Stimulated activated naive CD8-positive, alpha-beta T cell treated with anti-CD3 and anti-CD28 coated beads, Interleukin-15, amount 100 ng/mL, for 72 hours (primary cell): ENCODE results near the gene CDSN.

Experiments
- ATAC-seq: fragments of 150-1000 bp; cut with Tn5 transposase; 2 replicates; pipeline ENCODE4 v1.10.0; 2021; ENCODE audit warnings: mild to moderate bottlenecking, moderate library complexity
- DNase-seq, 2 donors: peaks; one replicate each; pipeline ENCODE4 v3.0.0; 2021 to 2022
- H3K27ac Mint-ChIP-seq, 2 donors: one replicate each; pipeline ENCODE4 v1.8.0; 2022; ENCODE audit warnings: mild to moderate bottlenecking in 2 of 2, mixed read lengths in 2 of 2, moderate library complexity in 2 of 2
- H3K27me3 Mint-ChIP-seq: one replicate; pipeline ENCODE4 v1.8.0; 2022; ENCODE audit warnings: mixed read lengths
- H3K4me1 Mint-ChIP-seq: one replicate; pipeline ENCODE4 v1.8.0; 2022; ENCODE audit warnings: mild to moderate bottlenecking, mixed read lengths
- H3K4me3 Mint-ChIP-seq, 2 donors: one replicate each; pipeline ENCODE4 v1.8.0; 2022; ENCODE audit warnings: mild to moderate bottlenecking in 2 of 2, mixed read lengths in 2 of 2, moderate library complexity in 1 of 2
- H3K9me3 Mint-ChIP-seq, 2 donors: one replicate each; pipeline ENCODE4 v1.8.0; 2022; ENCODE audit warnings: mixed read lengths in 2 of 2

Gene CDSN

GRCh38 chr6:31157513-31158139 lies 37.4 kb upstream of the CDSN start, which contains the start of gene CCHCR1:
Gene CCHCR1 (minus strand): TSS chr6:31157802. CDS start chr6:31157600, 202 bp downstream.
- Mint-ChIP-seq H3K4me1 (peaks cover 61% of the 10 kb centered on the region), H3K27me3 (no peaks in the 10 kb centered on the region), H3K27ac (peak within 1 kb of the TSS; percentile 89 to 98), H3K9me3 (no peaks in the 10 kb centered on the region), H3K4me3 (peak within 1 kb of the TSS; percentile 94 to 100)
- no peak for DNase-seq
- ATAC-seq = peak; percentile 64

- peaks cover 51% of the 10 kb centered on the region for H3K4me1 Mint-ChIP-seq
- no peaks in the 10 kb centered on the region for H3K27me3 Mint-ChIP-seq
- H3K27ac Mint-ChIP-seq = no peak overlapping the region
- peak overlapping the region in 1 of 2 donors; percentile 100 for H3K4me3 Mint-ChIP-seq
- no peaks in the 10 kb centered on the region for H3K9me3 Mint-ChIP-seq
- DNase-seq (no peak), ATAC-seq (no peak)
Measured at GRCh38 chr6:31156641-31157040, 36.4 kb upstream of the CDSN start.

GRCh38 chr6:31154436-31154835 lies 34.2 kb upstream of the CDSN start:
- peaks cover 30% of the 10 kb centered on the region for H3K4me1 Mint-ChIP-seq
- H3K9me3 Mint-ChIP-seq = no peaks in the 10 kb centered on the region
- H3K27ac Mint-ChIP-seq = no peak overlapping the region

GRCh38 chr6:31152781-31153180 lies 32.5 kb upstream of the CDSN start:
- DNase-seq (no peak), ATAC-seq (no peak)
- no peak overlapping the region for H3K27ac Mint-ChIP-seq
- no peak overlapping the region for H3K4me3 Mint-ChIP-seq
- no peaks in the 10 kb centered on the region for H3K9me3 Mint-ChIP-seq
- H3K27me3 Mint-ChIP-seq = no peaks in the 10 kb centered on the region
- H3K4me1 Mint-ChIP-seq = peaks cover 24% of the 10 kb centered on the region

More at GRCh38 chr6:31154436-31154835, 34.2 kb upstream of the CDSN start:
- no peak overlapping the region for H3K4me3 Mint-ChIP-seq
- H3K27me3 Mint-ChIP-seq = no peaks in the 10 kb centered on the region
- no peak for DNase-seq
- ATAC-seq = no peak

- peak overlapping the region in 1 of 2 donors; percentile 44 for H3K27ac Mint-ChIP-seq
- peaks cover 8% of the 10 kb centered on the region for H3K4me1 Mint-ChIP-seq
- no peaks in the 10 kb centered on the region for H3K9me3 Mint-ChIP-seq
- no peak overlapping the region for H3K4me3 Mint-ChIP-seq
- ATAC-seq = no peak
- DNase-seq = no peak
- no peaks in the 10 kb centered on the region for H3K27me3 Mint-ChIP-seq
Measured at GRCh38 chr6:31149827-31150447, 29.7 kb upstream of the CDSN start.

DNA sequence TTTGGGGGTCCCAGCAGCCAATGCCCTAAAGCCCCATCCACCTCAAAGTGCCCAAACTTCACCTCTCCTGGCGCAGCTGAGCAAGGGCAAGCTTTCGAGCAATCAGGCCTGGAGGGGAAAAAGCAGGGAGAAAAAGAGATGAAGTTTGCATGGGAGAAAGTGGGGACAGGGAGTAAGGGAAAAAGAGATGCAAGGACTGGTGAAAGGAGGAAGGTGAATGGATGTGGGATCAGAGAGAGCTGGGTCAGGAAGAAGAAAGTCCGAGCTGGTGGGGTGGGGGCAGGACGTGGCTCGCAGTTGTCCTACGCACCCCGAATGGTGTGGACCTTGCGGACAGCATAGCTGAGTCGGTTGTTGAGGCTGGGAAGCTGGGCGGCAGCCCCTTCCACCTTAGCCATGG lies 25.1 kb upstream of the CDSN start:
- no peak overlapping the region for H3K27ac Mint-ChIP-seq
- DNase-seq (no peak), ATAC-seq (no peak)
- H3K4me1 Mint-ChIP-seq = no peaks in the 10 kb centered on the region
- H3K4me3 Mint-ChIP-seq = no peak overlapping the region
- H3K27me3 Mint-ChIP-seq = no peaks in the 10 kb centered on the region
- H3K9me3 Mint-ChIP-seq = no peaks in the 10 kb centered on the region

DNA sequence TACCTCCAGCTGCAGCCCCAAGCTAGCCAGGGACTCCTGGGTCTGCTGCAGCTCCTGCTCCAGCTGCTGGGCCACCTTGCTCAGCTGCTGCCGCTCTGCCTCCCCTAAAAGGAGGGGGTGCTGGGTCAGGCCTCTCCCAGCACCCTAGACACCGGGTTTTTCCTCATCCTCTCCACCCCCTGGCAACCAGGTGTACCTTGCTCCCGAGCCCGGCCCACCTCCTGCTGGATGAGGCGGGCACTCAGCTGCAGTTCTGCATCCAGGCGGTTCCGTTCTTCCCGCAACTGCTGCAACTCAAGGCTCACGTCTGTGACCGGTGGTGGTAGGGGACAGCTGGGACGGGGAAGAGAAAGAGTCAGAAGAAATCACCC lies 24.7 kb upstream of the CDSN start:
- no peaks in the 10 kb centered on the region for H3K9me3 Mint-ChIP-seq
- no peaks in the 10 kb centered on the region for H3K27me3 Mint-ChIP-seq
- no peak overlapping the region for H3K4me3 Mint-ChIP-seq
- DNase-seq (no peak), ATAC-seq (no peak)
- H3K4me1 Mint-ChIP-seq = no peaks in the 10 kb centered on the region
- H3K27ac Mint-ChIP-seq = no peak overlapping the region

DNA sequence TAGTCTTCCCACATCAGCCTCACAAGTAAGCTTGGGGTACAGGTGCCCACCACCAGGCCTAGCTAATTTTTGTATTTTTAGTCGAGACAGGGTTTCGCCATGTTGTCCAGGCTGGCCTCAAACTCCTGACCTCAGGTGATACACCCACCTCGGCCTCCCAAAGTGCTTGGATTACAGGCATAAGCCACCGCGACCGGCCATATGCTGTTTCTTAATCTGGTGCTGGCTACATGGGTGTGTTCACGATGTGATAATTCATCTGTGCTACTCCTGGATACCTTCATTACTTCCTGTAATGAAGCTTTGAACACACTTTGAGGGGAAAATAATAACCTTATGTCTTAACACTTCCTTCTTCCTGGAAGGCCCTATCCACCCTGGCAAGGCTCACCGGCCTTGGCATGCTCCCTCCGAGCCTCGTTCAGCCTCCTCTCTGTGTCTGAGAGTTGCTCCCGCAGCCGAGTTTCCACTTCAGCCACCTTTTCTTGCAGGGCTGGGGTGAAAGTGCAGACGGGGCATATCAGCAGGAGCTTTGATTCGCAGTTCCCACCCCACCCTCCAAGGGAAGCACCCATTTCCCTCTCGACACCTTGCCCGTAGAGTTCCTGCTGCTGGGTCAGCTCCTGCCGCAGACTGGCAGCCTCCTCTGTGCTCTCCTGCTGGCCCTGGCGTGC lies 24.2 kb upstream of the CDSN start:
- no peak for DNase-seq
- ATAC-seq = no peak
- no peaks in the 10 kb centered on the region for H3K4me1 Mint-ChIP-seq
- no peak overlapping the region for H3K27ac Mint-ChIP-seq
- no peaks in the 10 kb centered on the region for H3K9me3 Mint-ChIP-seq
- H3K4me3 Mint-ChIP-seq = no peak overlapping the region
- no peaks in the 10 kb centered on the region for H3K27me3 Mint-ChIP-seq

GRCh38 chr6:31143148-31143547 lies 22.9 kb upstream of the CDSN start:
- H3K27me3 Mint-ChIP-seq = no peaks in the 10 kb centered on the region
- H3K9me3 Mint-ChIP-seq = no peaks in the 10 kb centered on the region
- no peak overlapping the region for H3K27ac Mint-ChIP-seq
- H3K4me1 Mint-ChIP-seq = peaks cover under 1% of the 10 kb centered on the region
- ATAC-seq = no peak
- no peak overlapping the region for H3K4me3 Mint-ChIP-seq
- no peak for DNase-seq

DNA sequence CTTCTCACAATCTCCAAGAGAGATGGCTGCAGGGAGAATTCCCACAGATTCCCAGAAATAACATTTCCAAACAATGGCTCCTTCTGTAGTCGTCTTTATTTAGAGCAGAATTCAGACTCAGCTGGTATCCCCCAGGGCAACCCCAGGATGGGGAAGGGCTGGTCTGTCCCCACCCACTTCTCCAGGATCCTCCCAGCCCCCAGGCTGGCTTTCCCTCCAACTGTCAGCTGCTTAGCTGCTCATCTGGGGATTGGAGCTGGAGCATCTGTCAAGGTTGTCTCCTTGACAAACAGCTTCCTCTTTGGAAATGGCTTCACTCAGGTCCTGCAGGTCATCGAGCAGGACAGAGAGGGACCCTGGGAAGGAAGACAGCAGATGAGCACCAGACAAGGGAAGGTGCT lies 22.1 kb upstream of the CDSN start:
- ATAC-seq = no peak
- no peaks in the 10 kb centered on the region for H3K27me3 Mint-ChIP-seq
- H3K4me3 Mint-ChIP-seq = no peak overlapping the region
- peaks cover 8% of the 10 kb centered on the region for H3K4me1 Mint-ChIP-seq
- no peaks in the 10 kb centered on the region for H3K9me3 Mint-ChIP-seq
- H3K27ac Mint-ChIP-seq = no peak overlapping the region
- no peak for DNase-seq

DNA sequence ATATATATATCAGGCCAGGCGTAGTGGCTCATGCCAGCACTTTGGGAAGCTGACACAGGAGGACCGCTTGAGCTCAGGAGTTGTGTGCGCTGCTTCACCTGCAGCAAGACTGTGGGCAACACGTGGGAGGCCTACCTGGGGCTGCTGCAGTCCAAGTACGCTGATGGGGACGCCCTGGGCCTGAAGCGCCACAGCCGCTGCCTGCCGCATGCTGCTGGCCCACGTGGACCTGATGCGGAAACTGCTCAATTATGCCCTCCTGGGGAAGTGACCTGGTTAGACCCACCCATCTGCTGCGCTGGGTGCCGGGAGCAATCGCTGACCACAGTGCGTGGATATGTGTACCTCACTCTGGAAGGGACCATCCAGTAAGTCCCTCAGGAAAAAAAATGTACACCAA lies 20.4 kb upstream of the CDSN start:
- H3K4me3 Mint-ChIP-seq = no peak overlapping the region
- peaks cover 10% of the 10 kb centered on the region for H3K4me1 Mint-ChIP-seq
- DNase-seq (no peak), ATAC-seq (no peak)
- H3K27me3 Mint-ChIP-seq = no peaks in the 10 kb centered on the region
- H3K27ac Mint-ChIP-seq = no peak overlapping the region
- H3K9me3 Mint-ChIP-seq = no peaks in the 10 kb centered on the region

DNA sequence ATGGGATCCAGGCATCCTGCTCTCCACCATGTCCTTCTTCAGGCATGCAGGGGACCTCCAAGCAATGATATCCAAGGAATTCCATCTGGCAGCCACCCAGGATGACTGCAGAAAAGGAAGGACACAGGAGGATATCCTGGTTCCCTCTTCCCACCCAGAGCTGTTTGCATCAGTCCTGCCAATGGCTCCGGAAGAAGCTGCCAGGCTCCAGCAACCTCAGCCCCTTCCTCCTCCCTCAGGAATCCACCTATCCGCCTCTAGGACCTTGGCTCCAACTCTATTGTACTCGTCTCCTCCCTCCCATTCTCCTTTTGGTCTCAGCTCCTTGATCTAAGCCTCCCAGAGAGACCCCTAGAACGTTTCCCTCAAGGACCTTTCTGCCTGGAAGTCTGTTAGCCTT lies 19.4 kb upstream of the CDSN start:
- no peaks in the 10 kb centered on the region for H3K9me3 Mint-ChIP-seq
- H3K27ac Mint-ChIP-seq = no peak overlapping the region
- ATAC-seq (no peak), DNase-seq (no peak)
- H3K4me1 Mint-ChIP-seq = peaks cover 10% of the 10 kb centered on the region
- no peaks in the 10 kb centered on the region for H3K27me3 Mint-ChIP-seq
- H3K4me3 Mint-ChIP-seq = no peak overlapping the region

DNA sequence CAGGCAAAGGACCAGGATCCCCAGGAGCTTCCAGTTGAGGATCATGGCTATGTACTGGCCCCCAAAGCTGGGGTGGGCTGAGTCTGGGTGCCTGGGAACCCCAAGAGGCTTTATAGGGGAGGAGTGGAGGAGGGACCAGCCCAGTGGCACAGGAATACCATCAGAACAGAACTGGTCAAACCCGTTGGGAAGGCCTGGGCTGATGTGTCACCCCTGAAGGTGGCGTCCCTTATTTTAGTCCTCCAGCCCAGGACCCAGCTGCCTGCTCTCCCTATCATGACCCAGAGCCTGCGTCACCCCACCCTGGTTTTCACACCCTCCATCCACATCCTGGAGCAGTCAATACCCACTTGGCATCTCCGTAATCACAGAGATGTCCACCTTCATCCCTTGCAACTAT lies 18.7 kb upstream of the CDSN start, which contains the start of gene PSORS1C2:
Gene PSORS1C2, minus strand, starts transcription at position 85 of the 400 bp plus-strand sequence. Its CDS starts 40 bp downstream, at position 45.
- ATAC-seq = no peak
- H3K4me1 Mint-ChIP-seq = peaks cover 10% of the 10 kb centered on the region
- no peak within 1 kb of the TSS for H3K27ac Mint-ChIP-seq
- no peaks in the 10 kb centered on the region for H3K9me3 Mint-ChIP-seq
- DNase-seq = no peak
- H3K4me3 Mint-ChIP-seq = peak within 1 kb of the TSS in 1 of 2 donors; percentile 20
- H3K27me3 Mint-ChIP-seq = no peaks in the 10 kb centered on the region

- Mint-ChIP-seq H3K9me3 (no peaks in the 10 kb centered on the region), H3K27me3 (no peaks in the 10 kb centered on the region), H3K27ac (no peak overlapping the region), H3K4me1 (peaks cover 10% of the 10 kb centered on the region), H3K4me3 (no peak overlapping the region)
- DNase-seq = no peak
- no peak for ATAC-seq
Measured at GRCh38 chr6:31135710-31136109, 15.5 kb upstream of the CDSN start.

DNA sequence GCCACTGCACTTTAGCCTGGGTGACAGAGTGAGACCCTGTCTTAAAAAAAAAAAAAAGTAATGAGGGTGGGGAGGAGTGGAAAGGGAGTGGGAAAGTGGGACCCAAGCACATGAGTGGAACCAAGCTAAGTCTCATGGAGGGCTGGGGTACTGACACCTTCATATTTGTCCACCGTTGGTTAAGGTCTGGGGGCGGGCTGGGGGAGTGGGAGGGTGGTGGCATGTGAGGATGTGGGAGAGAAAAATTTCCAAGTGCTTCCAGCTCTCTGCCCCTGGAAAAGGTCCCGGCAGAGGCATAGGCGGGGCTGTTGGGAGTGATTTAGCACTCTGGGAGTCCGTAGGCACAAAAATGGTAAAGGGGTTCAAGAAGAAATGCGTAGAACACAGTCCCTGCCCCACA lies 12.6 kb upstream of the CDSN start:
- H3K9me3 Mint-ChIP-seq = no peaks in the 10 kb centered on the region
- no peak for DNase-seq
- peaks cover 18% of the 10 kb centered on the region for H3K27me3 Mint-ChIP-seq
- H3K4me1 Mint-ChIP-seq = peaks cover 13% of the 10 kb centered on the region
- no peak overlapping the region for H3K4me3 Mint-ChIP-seq
- no peak for ATAC-seq
- no peak overlapping the region for H3K27ac Mint-ChIP-seq

DNA sequence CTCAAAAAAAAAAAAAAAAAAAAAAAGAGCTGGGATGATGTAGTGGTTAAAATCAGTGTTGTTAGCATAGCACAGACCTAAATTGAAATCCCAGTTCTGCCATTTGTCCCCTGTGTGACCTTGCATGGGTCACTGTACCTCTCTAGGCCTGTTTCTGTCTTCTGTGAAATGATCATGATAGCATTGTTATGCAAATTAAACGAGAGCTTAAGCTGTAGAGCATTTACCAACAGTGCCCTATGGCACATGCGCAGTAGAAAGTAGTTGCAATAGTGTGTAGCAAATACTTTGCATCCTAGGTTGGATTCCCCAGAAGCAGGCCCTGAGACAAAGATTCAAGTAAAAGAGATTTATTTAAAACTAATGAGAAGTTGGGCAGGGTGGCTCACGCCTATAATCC lies 11.3 kb upstream of the CDSN start:
- Mint-ChIP-seq H3K4me3 (no peak overlapping the region), H3K27ac (no peak overlapping the region), H3K27me3 (peaks cover 18% of the 10 kb centered on the region), H3K4me1 (peaks cover 8% of the 10 kb centered on the region), H3K9me3 (no peaks in the 10 kb centered on the region)
- ATAC-seq = no peak
- DNase-seq = no peak
